Fibroblast of the aortic adventitia (primary cell): ENCODE results near the gene BTNL8. TPM values are rescaled to one million over a fixed set of nuclear protein-coding genes. Genes with fewer than 3 reads are reported as not detected.

Experiments used
- DNase-seq: peaks from one replicate; pipeline ENCODE4 v3.0.0-alpha.2; 2010; ENCODE audit warnings: low read depth
- H3K4me3 ChIP-seq: 2 replicates; pipeline ENCODE4 v1.5.1; 2011; ENCODE audit warnings: low read depth, mild to moderate bottlenecking, control low read depth, low read length, moderate library complexity
- CTCF ChIP-seq: IDR thresholded peaks from 2 replicates; pipeline ENCODE4 v1.5.1; 2011; ENCODE audit warnings: mild to moderate bottlenecking, low read length, control low read depth, inconsistent platforms; ENCODE audit not compliant: insufficient read depth
- total RNA-seq: library from RNA; depleted of rRNA; stranded (reverse); fragments of >200 nt; gene quantifications from 2 replicates; pipeline ENCODE4 v1.2.3, GENCODE V29; 2012; ENCODE audit warnings: low replicate concordance

Gene BTNL8
- total RNA-seq, 1 donor, result not detected

GRCh38 chr5:180868960-180869359 lies 30.0 kb upstream of the BTNL8 start:
- DNase-seq, result peak; percentile 77
- peak; percentile 89 for TF ChIP-seq CTCF
- H3K4me3 ChIP-seq, result no peak overlapping the region

GRCh38 chr5:180869587-180869986 lies 29.4 kb upstream of the BTNL8 start:
- H3K4me3 ChIP-seq, result no peak overlapping the region
- DNase-seq, result peak; percentile 39

DNA sequence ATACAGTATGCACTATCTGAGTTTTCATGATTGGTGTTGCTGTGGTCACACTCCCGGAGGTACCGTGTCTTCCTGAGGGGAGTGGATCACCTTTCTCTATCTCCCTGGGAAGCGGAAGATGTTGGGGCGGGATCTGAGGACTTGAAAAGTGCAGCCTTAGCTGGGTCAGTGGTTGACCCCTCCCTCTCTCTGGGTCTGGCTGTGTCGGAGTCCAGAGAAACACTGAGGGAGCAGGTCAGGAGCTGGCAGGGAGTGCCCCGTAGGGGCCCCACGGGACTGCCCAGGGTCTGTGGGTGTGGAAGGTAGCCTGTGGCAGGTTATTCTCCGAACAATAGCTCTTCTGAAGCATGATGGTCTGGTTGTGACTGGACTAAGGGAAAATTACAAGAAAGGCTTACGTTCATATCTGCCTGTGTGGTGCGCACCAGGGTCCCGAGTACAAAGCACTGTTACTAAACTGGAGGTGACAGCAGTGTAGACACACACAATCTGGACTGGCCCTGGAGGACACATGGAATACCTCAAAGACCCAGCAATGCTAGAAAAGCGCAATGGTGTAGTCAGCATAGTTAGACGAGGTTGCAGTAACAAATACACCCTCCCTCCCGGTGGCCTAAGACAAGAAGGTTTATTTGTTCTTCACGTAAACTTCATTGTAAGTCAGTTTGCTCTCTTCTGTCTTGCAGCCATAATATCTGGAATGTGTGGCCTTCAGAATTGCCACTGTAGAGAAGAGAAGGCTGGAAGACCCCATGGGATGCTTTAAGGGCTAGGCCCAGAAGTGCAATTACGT lies 28.5 kb upstream of the BTNL8 start:
- no peak overlapping the region for H3K4me3 ChIP-seq
- DNase-seq, result no peak
- TF ChIP-seq CTCF, result no peak

More at GRCh38 chr5:180869587-180869986, 29.4 kb upstream of the BTNL8 start:
- TF ChIP-seq CTCF, result no peak

DNA sequence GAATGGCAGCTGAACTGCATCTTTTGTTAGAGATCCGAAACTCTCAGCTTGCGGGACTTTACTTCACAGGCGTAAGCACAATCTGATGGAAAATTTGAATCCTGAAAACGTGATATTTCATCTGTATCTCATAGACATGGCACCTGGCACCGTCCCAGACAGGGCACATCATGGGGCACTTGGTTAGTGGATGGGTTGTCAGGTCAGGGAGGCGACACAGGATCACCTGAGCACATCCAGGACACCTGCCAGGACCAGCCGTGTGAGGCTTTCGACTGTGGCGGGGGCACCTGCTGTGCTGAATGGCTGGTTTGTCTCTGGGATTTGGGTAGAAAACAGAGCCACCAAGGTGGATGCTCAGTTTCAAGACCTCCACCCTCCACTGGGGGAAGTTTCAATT lies 26.5 kb upstream of the BTNL8 start:
- no peak for TF ChIP-seq CTCF
- H3K4me3 ChIP-seq, result no peak overlapping the region
- no peak for DNase-seq

GRCh38 chr5:180873615-180874520 lies 25.1 kb upstream of the BTNL8 start:
- peak; percentile 29 for DNase-seq
- TF ChIP-seq CTCF, result no peak
- H3K4me3 ChIP-seq, result no peak overlapping the region

GRCh38 chr5:180874804-180875582 lies 24.0 kb upstream of the BTNL8 start:
- H3K4me3 ChIP-seq, result no peak overlapping the region
- no peak for TF ChIP-seq CTCF
- no peak for DNase-seq
